OCI-M1 (cell line): Measurements from ENCODE around the gene PTPRC.

ENCODE experiments used
- DNase-seq: peaks from one replicate; lab custom pipeline; 2025; lab: John Stamatoyannopoulos, UW

Gene PTPRC

GRCh38 chr1:198620951-198621824, 17.7 kb upstream of the PTPRC start:
- no peak for DNase-seq

DNA sequence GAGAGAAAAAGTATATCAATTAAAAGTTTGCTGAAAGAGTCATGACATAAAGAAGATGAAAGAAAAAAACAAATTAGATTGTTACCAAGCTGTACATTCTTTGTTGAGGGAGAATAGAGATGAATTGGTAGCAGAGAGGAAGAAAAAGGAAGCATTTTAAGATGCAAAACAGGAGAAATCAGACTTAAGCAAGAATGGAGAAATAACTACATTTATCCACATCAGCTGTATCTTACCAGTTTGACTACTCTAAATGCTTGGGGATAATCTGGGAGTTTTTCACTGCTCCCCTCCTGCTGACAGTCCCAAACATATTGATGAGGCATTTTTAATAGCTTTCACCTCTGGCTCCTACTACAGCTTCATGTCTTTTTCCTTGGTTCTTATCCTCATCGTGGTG, 16.8 kb upstream of the PTPRC start:
- no peak for DNase-seq

DNA sequence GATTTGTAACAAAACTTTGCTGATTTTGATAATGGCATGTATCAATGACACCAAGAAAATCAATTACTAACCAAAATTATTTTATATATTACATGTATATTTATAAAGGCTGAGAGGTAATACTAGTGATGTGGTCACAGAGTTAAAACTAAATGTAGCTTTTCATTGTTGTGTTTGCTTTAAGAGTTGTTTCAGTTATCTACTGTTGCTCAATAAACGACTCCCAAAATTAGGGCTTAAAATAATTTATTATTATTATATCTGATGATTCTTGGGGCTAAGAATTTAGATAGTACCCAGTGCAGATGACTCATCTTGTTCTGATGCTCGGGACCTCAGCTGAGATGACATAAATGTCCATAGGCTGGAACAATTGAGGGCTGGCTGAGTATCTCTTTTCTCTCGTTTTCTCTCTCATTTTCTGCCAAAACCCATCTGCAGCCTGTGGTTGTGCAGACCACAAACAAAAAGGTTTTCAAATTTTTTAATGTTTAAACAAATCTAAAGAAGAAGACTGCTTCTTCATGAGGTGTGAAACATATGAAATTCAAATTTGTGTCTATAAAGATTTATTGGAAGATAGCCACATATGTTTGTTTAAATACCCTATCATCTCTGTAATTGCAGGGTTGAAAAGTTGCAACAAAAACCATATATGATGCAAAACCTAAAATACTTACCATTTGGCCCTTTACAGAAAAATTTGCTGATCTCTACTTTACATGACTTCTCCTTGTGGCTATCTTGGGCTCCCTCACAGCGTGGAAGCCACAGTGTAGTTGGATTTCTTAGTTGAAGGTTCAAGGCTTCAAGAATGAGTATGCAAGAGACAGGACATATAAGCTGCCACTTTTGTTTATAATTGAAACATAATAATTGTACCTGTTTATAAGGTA, 14.8 kb upstream of the PTPRC start:
- no peak for DNase-seq

GRCh38 chr1:198624648-198624980, 14.2 kb upstream of the PTPRC start:
- DNase-seq = no peak

DNA sequence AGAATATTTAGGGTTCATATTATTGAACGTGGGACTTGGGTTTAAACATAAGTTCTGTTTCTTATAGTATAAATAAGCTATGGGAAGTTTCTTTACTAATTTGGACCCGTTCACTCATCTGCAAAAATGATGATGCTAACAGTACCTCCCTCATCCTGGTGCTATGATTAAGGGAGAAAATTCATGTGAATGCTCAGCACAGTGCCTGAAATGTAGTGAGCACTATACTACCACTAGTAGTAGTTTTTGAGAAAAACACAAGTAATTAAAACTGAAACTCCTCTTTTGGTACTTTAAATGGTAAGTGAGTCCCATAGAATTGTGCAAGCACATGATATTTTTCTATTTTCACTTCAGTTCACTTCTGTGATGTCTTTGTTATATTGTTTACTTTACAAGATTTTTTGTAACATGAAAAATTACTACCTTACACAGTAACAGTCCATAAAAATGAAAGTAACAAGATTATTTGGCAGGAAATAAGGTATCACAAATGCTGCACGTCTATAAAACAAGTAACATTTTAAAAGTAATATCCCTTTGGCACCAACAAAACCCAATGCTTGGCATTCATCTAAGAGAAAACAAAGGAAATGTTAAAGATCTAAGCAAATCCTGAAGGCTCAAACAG, 11.3 kb upstream of the PTPRC start:
- no peak for DNase-seq

GRCh38 chr1:198628067-198628455, 10.8 kb upstream of the PTPRC start:
- peak; percentile 55 for DNase-seq

DNA sequence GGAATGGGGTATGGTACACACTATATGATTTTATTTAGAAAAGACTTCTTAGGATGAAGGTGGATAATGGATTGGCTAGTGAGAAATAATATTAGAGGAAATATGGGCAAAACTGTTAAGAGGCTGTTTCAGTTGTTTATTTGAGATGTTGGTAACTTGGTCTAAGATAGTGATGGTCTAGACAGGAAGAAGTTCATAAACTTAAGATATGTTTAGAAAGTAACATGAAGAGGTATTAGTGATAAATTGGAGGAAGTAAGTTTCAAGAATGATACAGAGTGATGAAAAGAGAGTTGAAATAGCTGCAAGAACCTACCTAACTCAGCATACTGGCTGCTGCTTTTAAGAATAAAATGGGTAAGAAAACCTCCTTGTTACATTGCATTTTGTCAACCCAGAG, 9.2 kb upstream of the PTPRC start:
- DNase-seq = no peak

GRCh38 chr1:198630863-198631262, 8.0 kb upstream of the PTPRC start:
- DNase-seq = no peak

GRCh38 chr1:198631292-198631691, 7.5 kb upstream of the PTPRC start:
- DNase-seq = no peak

- DNase-seq = peak; percentile 63
Measured at GRCh38 chr1:198632007-198632406, 6.8 kb upstream of the PTPRC start.

- DNase-seq = peak; percentile 98
Measured at GRCh38 chr1:198633675-198634121, 5.1 kb upstream of the PTPRC start.

DNA sequence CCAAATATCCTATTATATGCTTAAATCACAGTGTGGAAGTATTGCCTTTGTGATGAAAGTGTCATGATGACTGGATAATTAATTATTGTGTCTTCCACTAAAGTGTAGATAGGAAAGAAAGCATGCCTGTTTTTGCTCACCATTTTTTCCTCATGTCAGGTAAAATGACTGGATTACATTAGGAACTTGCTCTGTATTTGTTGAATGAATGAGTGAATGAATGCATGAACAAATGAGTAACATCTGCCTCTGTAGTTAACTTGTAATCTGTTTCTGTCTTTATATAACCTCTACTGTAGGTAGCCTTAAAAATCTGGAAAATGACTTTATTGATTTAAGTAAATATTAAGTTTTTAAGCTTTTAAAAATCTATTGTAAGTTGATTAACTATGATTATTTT, 2.9 kb upstream of the PTPRC start:
- no peak for DNase-seq

- no peak for DNase-seq
Measured at GRCh38 chr1:198636391-198636790, 2.4 kb upstream of the PTPRC start.

DNA sequence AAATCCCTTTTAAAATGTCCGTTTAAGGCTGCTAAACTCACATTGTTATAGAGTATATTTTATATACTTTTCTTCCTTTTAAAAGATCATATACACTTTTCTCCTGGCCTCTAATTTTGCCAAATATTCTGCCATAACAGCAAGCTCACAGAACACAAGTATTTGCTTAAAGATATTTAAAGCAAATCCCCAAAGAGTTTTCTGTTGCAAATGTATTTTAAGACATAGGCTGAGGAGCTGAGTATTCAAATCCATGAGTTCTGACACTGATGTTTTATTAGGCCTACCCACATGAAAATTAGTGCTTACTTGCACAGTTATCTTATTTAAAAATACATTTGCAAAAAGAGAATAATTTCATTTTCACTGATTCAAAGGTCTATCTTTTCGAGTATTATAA, 1.7 kb upstream of the PTPRC start:
- DNase-seq = no peak

DNA sequence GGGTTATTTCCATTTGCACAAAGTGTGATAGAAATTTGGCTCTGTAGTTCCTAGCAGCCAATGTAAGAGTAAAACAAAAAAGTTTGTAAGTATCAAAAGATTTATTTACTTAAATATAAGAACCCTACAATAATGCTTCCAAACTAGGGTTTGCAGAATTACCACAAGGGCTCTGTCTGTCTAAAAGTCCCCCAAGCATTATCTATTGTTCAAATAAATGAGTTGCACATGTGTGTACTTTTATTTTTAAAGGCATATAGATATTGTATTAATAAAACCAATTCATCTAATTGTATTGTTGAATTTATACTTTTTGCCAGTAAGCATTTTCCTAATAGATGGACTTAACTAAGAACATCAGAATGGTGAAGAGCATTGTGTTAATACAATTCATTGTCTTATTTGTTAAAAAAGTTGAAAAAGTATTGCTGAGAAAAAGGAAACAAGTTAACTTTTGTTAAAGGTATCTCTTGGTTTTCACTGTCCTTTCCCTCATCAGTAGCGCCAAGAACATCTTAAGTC, 863 bp upstream of the PTPRC start:
- peak; percentile 55 for DNase-seq

- DNase-seq = peak; percentile 71
Measured at GRCh38 chr1:198638441-198638840, 399 bp upstream of the PTPRC start.

DNA sequence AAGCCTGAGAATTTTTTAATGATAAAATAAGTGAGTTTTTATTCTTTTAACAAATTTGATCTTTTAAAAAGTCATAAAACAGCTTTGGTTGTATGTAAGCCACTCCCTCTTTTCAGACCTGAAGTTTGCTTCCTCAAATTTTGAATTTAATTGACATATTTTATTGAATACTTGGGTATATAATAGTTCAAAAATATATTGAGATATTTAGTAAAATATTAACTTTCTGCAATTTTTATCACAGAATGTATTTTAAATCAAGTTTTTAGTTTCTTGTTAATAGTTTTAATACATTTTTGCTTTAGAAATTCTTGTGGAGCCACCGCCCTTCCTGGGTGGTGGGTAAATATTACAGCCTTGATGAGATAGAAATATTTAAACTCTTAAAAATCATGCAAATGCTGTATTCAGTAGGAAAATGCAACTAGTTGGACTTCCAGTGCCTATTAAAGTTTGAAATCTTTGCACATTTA, 867 bp downstream of the PTPRC start:
- peak; percentile 78 for DNase-seq

GRCh38 chr1:198640174-198640573, 1.3 kb downstream of the PTPRC start:
- DNase-seq = peak; percentile 78

- DNase-seq = peak; percentile 70
Measured at GRCh38 chr1:198641501-198641900, 2.7 kb downstream of the PTPRC start.

GRCh38 chr1:198641966-198642668, 3.3 kb downstream of the PTPRC start:
- DNase-seq = peak; percentile 65

- DNase-seq = no peak
Measured at GRCh38 chr1:198642983-198643382, 4.1 kb downstream of the PTPRC start.

GRCh38 chr1:198643808-198644207, 5.0 kb downstream of the PTPRC start:
- DNase-seq = no peak
